Activated CD8-positive, alpha-beta memory T cell treated with anti-CD3 and anti-CD28 coated beads, Interleukin-2, amount 50 U/mL, for 1 hour (primary cell): ENCODE measurements around the gene TMEM236.
"Not testable (repeated sequence)": the region's sequence is repeated elsewhere in the genome, so short reads cannot be mapped to it uniquely, and the experiment has no call there.

Experiments used
- DNase-seq: peaks from one replicate; pipeline ENCODE4 v3.0.0-alpha.2; 2020; ENCODE audit errors: extremely low read depth

TMEM236 gene

GRCh38 chr10:17751781-17752445 is at the start of gene TMEM236:
TMEM236 (plus strand) TSS chr10:17752201; CDS start chr10:17752296, 95 bp downstream.
- DNase-seq: no peak

- no peak for DNase-seq
Measured at GRCh38 chr10:17703706-17704105, 48.3 kb upstream of the TMEM236 start.

- no peak for DNase-seq
Measured at GRCh38 chr10:17708821-17709220, 43.2 kb upstream of the TMEM236 start.

GRCh38 chr10:17709492-17709891 is 42.5 kb upstream of the TMEM236 start:
- DNase-seq: no peak

GRCh38 chr10:17710181-17710580 is 41.8 kb upstream of the TMEM236 start:
- no peak for DNase-seq

GRCh38 chr10:17712053-17712452 is 39.9 kb upstream of the TMEM236 start:
- DNase-seq: no peak

GRCh38 chr10:17712717-17713471 is 39.1 kb upstream of the TMEM236 start:
- DNase-seq: no peak

- DNase-seq: no peak
Measured at GRCh38 chr10:17713758-17714157, 38.2 kb upstream of the TMEM236 start.

GRCh38 chr10:17716161-17716560 is 35.8 kb upstream of the TMEM236 start:
- DNase-seq: no peak

- DNase-seq: not testable (repeated sequence)
Measured at GRCh38 chr10:17722317-17723014, 29.5 kb upstream of the TMEM236 start.

- DNase-seq: no peak
Measured at GRCh38 chr10:17725703-17726102, 26.3 kb upstream of the TMEM236 start.

- no peak for DNase-seq
Measured at GRCh38 chr10:17729630-17730029, 22.4 kb upstream of the TMEM236 start.

GRCh38 chr10:17730667-17731066 is 21.3 kb upstream of the TMEM236 start:
- no peak for DNase-seq

GRCh38 chr10:17731331-17732020 is 20.5 kb upstream of the TMEM236 start:
- no peak for DNase-seq

- no peak for DNase-seq
Measured at GRCh38 chr10:17733620-17734019, 18.4 kb upstream of the TMEM236 start.

GRCh38 chr10:17734432-17735080 is 17.4 kb upstream of the TMEM236 start:
- DNase-seq: no peak

GRCh38 chr10:17735166-17735941 is 16.6 kb upstream of the TMEM236 start:
- DNase-seq: no peak

- no peak for DNase-seq
Measured at GRCh38 chr10:17736223-17736622, 15.8 kb upstream of the TMEM236 start.

GRCh38 chr10:17737027-17737965 is 14.7 kb upstream of the TMEM236 start:
- no peak for DNase-seq

GRCh38 chr10:17740668-17741067 is 11.3 kb upstream of the TMEM236 start:
- no peak for DNase-seq
